Liver (tissue), 9 donors: ENCODE results near the gene TECPR1. TPM values are rescaled to one million over a fixed set of nuclear protein-coding genes. Genes with fewer than 3 reads are reported as not detected.

Source experiments
- DNase-seq: peaks from one replicate; pipeline ENCODE4 v3.0.0-alpha.2; 2017; ENCODE audit warnings: low spot score
- H3K27ac ChIP-seq, 2 donors: one replicate each; pipeline ENCODE4 v1.7.0; 2013; ENCODE audit warnings: inconsistent platforms in 2 of 2, low read length in 2 of 2, control low read depth in 1 of 2, low read depth in 1 of 2, mild to moderate bottlenecking in 1 of 2
- H3K27me3 ChIP-seq, 4 donors: one replicate each; pipeline versions ENCODE4 v1.6.1 to v1.7.0; 2013; ENCODE audit warnings: low read length in 3 of 4, inconsistent platforms in 1 of 4, mild to moderate bottlenecking in 1 of 4, moderate library complexity in 1 of 4; ENCODE audit not compliant: control insufficient read depth in 4 of 4, insufficient read depth in 4 of 4
- H3K36me3 ChIP-seq, 4 donors: one replicate each; pipeline versions ENCODE4 v1.6.1 to v1.7.0; 2013; ENCODE audit warnings: low read length in 3 of 4, mild to moderate bottlenecking in 3 of 4, low read depth in 1 of 4, moderate library complexity in 1 of 4; ENCODE audit not compliant: control insufficient read depth in 4 of 4, insufficient read depth in 3 of 4
- H3K4me1 ChIP-seq, 4 donors: one replicate each; pipeline versions ENCODE4 v1.6.1 to v1.7.0; 2013; ENCODE audit warnings: low read length in 3 of 4, mild to moderate bottlenecking in 3 of 4, moderate library complexity in 1 of 4; ENCODE audit not compliant: control insufficient read depth in 4 of 4, insufficient read depth in 4 of 4
- H3K4me3 ChIP-seq, 3 donors: one replicate each; pipeline versions ENCODE4 v1.6.1 to v1.7.0; 2013; ENCODE audit warnings: low read length in 3 of 3, control low read depth in 1 of 3, low read depth in 1 of 3, mild to moderate bottlenecking in 1 of 3
- H3K9ac ChIP-seq, 2 donors: one replicate each; pipeline ENCODE4 v1.7.0; 2013; ENCODE audit warnings: low read length in 2 of 2, mild to moderate bottlenecking in 2 of 2, moderate library complexity in 2 of 2, control low read depth in 1 of 2, low read depth in 1 of 2
- H3K9me3 ChIP-seq, 4 donors: one replicate each; pipeline versions ENCODE4 v1.6.1 to v1.7.0; 2013; ENCODE audit warnings: low read length in 3 of 4; ENCODE audit not compliant: control insufficient read depth in 4 of 4
- CTCF ChIP-seq: fragments of 150-350 bp; IDR thresholded peaks from 2 replicates; pipeline ENCODE4 v1.5.1; 2017; ENCODE audit warnings: improper control_type of control experiment, low read depth, low read length; ENCODE audit not compliant: missing input control
- EGR1 ChIP-seq, 2 donors: IDR thresholded peaks; 2 replicates each; pipeline ENCODE4 v1.6.1; 2016 to 2018; ENCODE audit warnings: antibody characterized with exemption in 2 of 2, low read depth in 2 of 2
- FOXA1 ChIP-seq: IDR thresholded peaks from 2 replicates; pipeline ENCODE4 v1.6.1; 2016; ENCODE audit warnings: antibody characterized with exemption
- FOXA2 ChIP-seq: IDR thresholded peaks from 2 replicates; pipeline ENCODE4 v1.6.1; 2016; ENCODE audit warnings: antibody characterized with exemption
- GABPA ChIP-seq, 2 donors: IDR thresholded peaks in 1 of 2; conservative IDR thresholded peaks in 1 of 2; 2 replicates each; pipeline ENCODE4 v1.6.1; 2016; ENCODE audit warnings: antibody characterized with exemption in 2 of 2, mild to moderate bottlenecking in 1 of 2, moderate library complexity in 1 of 2
- HNF4A ChIP-seq, 2 donors: conservative IDR thresholded peaks; 2 replicates each; pipeline ENCODE4 v1.6.1; 2016; ENCODE audit warnings: antibody characterized with exemption in 2 of 2, mild to moderate bottlenecking in 2 of 2
- HNF4G ChIP-seq: IDR thresholded peaks from 2 replicates; pipeline ENCODE4 v1.6.1; 2016; ENCODE audit warnings: antibody characterized with exemption
- JUND ChIP-seq, 2 donors: IDR thresholded peaks; 2 replicates each; pipeline ENCODE4 v1.6.1; 2016; ENCODE audit warnings: antibody characterized with exemption in 2 of 2
- NR2F2 ChIP-seq: IDR thresholded peaks from 2 replicates; pipeline ENCODE4 v1.6.1; 2016; ENCODE audit warnings: antibody characterized with exemption
- RAD21 ChIP-seq, 2 donors: IDR thresholded peaks; 2 replicates each; pipeline ENCODE4 v1.6.1; 2016; ENCODE audit warnings: antibody characterized with exemption in 2 of 2, mild to moderate bottlenecking in 2 of 2
- REST ChIP-seq: IDR thresholded peaks from 2 replicates; pipeline ENCODE4 v1.6.1; 2016; ENCODE audit warnings: antibody characterized with exemption, mild to moderate bottlenecking
- RXRA ChIP-seq, 2 donors: IDR thresholded peaks; 2 replicates each; pipeline ENCODE4 v1.6.1; 2017 to 2018; ENCODE audit warnings: antibody characterized with exemption in 2 of 2, mild to moderate bottlenecking in 1 of 2
- SP1 ChIP-seq: IDR thresholded peaks from 2 replicates; pipeline ENCODE4 v1.6.1; 2018; ENCODE audit warnings: antibody characterized with exemption, mild to moderate bottlenecking
- TAF1 ChIP-seq: conservative IDR thresholded peaks from 2 replicates; pipeline ENCODE4 v1.6.1; 2016; ENCODE audit warnings: antibody characterized with exemption, mild to moderate bottlenecking
- YY1 ChIP-seq: IDR thresholded peaks from 2 replicates; pipeline ENCODE4 v1.6.1; 2016; ENCODE audit warnings: antibody characterized with exemption, mild to moderate bottlenecking
- WGBS: extraction: QIAGEN DNeasy Blood & Tissue Kit; methylation state at CpG from one replicate; pipeline ENCODE4 v1.1.7; 2013; 5-methylcytosine and 5-hydroxymethylcytosine counted together
- polyA plus RNA-seq, 2 donors: library from polyadenylated mRNA; stranded (reverse) in 1 of 2; unstranded in 1 of 2; fragments of 200-250 nt in 1 of 2; fragments of >200 nt in 1 of 2; fragmentation: Nextera tagmentation in 1 of 2; extraction: Ambion mirVana in 1 of 2; gene quantifications; one replicate each; pipeline versions ENCODE4 v1.2.1 to v1.2.3, GENCODE V29; 2013 to 2015
- total RNA-seq, 2 donors: library from RNA; depleted of rRNA; stranded (reverse); fragments of >200 nt; gene quantifications; one replicate each; pipeline ENCODE4 v1.2.3, GENCODE V29; 2014
- TF ChIP-seq, protein P1 (sequence below): IDR thresholded peaks from 2 replicates; pipeline ENCODE4 v1.6.1; 2016; ENCODE audit warnings: antibody characterized with exemption
- TF ChIP-seq, protein P2 (sequence below): IDR thresholded peaks from 2 replicates; pipeline ENCODE4 v1.6.1; 2016; ENCODE audit warnings: antibody characterized with exemption
- TF ChIP-seq, protein P3 (sequence below): IDR thresholded peaks from 2 replicates; pipeline ENCODE4 v1.6.1; 2016; ENCODE audit warnings: antibody characterized with exemption
- donor health status: healthy.
- donor health status: healthy.
- donor health status: healthy.
- donor health status: healthy.
- donor health status: healthy.

Gene TECPR1
- total and polyA plus RNA-seq, 4 donors: 3.3 to 16.3 (median 7.8) TPM

GRCh38 chr7:98232263-98232585 lies 19.8 kb downstream of the TECPR1 start:
- Histone ChIP-seq H3K27me3 (no peaks in the 10 kb centered on the region), H3K9ac (no peak overlapping the region), H3K4me1 (no peaks in the 10 kb centered on the region), H3K27ac (no peak overlapping the region), H3K4me3 (no peak overlapping the region), H3K9me3 (no peaks in the 10 kb centered on the region), H3K36me3 (peaks cover 0 to 18% (median 2%) of the 10 kb centered on the region in 4 donors)
- no peak for DNase-seq
- TF ChIP-seq, protein P1, sequence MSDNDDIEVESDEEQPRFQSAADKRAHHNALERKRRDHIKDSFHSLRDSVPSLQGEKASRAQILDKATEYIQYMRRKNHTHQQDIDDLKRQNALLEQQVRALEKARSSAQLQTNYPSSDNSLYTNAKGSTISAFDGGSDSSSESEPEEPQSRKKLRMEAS: no peak
- no peak for TF ChIP-seq HNF4G
- TF ChIP-seq FOXA2: no peak
- no peak for TF ChIP-seq NR2F2
- TF ChIP-seq TAF1: no peak
- no peak for TF ChIP-seq JUND (IDR thresholded peaks at IDR 0.05)
- no peak for TF ChIP-seq FOXA1
- no peak for TF ChIP-seq REST
- no peak for TF ChIP-seq RAD21 (IDR thresholded peaks at IDR 0.05)
- no peak for TF ChIP-seq SP1
- no peak for TF ChIP-seq RXRA (IDR thresholded peaks at IDR 0.05)
- no peak for TF ChIP-seq HNF4A (conservative IDR thresholded peaks at IDR 0.05)
- TF ChIP-seq EGR1 (IDR thresholded peaks at IDR 0.05; ENCODE audit: low read depth in 2 of 2): no peak
- TF ChIP-seq, protein P2, sequence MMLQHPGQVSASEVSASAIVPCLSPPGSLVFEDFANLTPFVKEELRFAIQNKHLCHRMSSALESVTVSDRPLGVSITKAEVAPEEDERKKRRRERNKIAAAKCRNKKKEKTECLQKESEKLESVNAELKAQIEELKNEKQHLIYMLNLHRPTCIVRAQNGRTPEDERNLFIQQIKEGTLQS: no peak
- 96% methylated on average over 8 of the region's 8 CpGs for WGBS

GRCh38 chr7:98231493-98232262 lies 20.4 kb downstream of the TECPR1 start:
- 96% methylated on average over 25 of the region's 25 CpGs for WGBS

More at GRCh38 chr7:98231493-98232262, 20.4 kb downstream of the TECPR1 start:
- Histone ChIP-seq H3K4me3 (no peak overlapping the region), H3K9me3 (no peaks in the 10 kb centered on the region), H3K36me3 (peaks cover 0 to 18% (median 2%) of the 10 kb centered on the region in 4 donors), H3K27ac (no peak overlapping the region), H3K27me3 (no peaks in the 10 kb centered on the region), H3K4me1 (no peaks in the 10 kb centered on the region), H3K9ac (no peak overlapping the region)
- no peak for DNase-seq
- no peak for TF ChIP-seq JUND (IDR thresholded peaks at IDR 0.05)
- no peak for TF ChIP-seq CTCF
- no peak for TF ChIP-seq HNF4A (conservative IDR thresholded peaks at IDR 0.05)
- TF ChIP-seq, protein P2: no peak
- no peak for TF ChIP-seq RXRA (IDR thresholded peaks at IDR 0.05)
- no peak for TF ChIP-seq GABPA (IDR thresholded peaks at IDR 0.05 in 1 of 2, conservative IDR thresholded peaks at IDR 0.05 in 1 of 2)
- TF ChIP-seq YY1: no peak
- TF ChIP-seq NR2F2: no peak
- TF ChIP-seq, protein P3, sequence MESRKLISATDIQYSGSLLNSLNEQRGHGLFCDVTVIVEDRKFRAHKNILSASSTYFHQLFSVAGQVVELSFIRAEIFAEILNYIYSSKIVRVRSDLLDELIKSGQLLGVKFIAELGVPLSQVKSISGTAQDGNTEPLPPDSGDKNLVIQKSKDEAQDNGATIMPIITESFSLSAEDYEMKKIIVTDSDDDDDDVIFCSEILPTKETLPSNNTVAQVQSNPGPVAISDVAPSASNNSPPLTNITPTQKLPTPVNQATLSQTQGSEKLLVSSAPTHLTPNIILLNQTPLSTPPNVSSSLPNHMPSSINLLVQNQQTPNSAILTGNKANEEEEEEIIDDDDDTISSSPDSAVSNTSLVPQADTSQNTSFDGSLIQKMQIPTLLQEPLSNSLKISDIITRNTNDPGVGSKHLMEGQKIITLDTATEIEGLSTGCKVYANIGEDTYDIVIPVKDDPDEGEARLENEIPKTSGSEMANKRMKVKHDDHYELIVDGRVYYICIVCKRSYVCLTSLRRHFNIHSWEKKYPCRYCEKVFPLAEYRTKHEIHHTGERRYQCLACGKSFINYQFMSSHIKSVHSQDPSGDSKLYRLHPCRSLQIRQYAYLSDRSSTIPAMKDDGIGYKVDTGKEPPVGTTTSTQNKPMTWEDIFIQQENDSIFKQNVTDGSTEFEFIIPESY: no peak
- TF ChIP-seq REST: no peak
- TF ChIP-seq, protein P1: no peak
- no peak for TF ChIP-seq TAF1
- no peak for TF ChIP-seq FOXA2
